ENCODE data around the gene OSBPL8. TPM values are rescaled to one million over a fixed set of nuclear protein-coding genes. Genes with fewer than 3 reads are reported as not detected.

Gene OSBPL8
- total RNA-seq, 1 experiment from 2014 or later, result 71.1 TPM

DNA sequence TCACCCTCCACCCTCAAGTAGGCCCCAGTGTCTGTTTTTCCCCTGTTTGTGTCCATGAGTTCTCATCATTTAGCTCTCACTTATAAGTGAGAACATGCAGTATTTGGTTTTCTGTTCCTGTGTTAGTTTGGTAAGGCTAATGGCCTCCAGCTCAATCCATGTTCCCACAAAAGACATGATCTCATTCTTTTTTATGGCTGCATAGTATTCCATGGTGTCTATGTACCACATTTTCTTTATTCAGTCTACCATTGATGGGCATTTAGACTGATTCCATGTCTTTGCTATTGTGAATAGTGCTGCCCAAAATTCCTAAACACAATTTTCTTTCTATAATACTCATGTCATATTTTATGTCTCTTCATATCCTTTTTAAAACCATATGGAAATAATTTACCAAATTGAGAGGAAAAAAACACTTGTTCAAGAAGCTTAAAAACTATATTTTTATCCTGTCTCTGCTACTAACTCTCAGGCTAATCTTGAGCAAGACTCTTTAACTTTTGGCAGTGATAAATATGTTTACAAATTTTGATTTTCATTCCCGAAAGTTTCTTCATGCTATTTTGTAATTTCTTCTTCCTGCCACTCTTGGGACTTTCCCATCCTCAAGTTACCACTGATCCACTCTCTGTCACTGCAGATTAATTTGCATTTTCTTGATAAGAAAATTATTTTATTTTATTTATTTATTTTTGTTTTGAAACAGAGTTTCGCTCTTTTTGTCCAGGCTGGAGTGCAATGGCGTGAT is 28.0 kb upstream of the OSBPL8 start:
- Mint-ChIP-seq H3K4me3 (ENCODE audit: unreplicated experiment) (no peak overlapping the region), H3K36me3 (ENCODE audit: insufficient read depth, unreplicated experiment) (no peaks in the 10 kb centered on the region), H3K27ac (ENCODE audit: low read depth, unreplicated experiment) (peak overlapping the region; percentile 79), H3K4me1 (ENCODE audit: insufficient read depth, unreplicated experiment) (peaks cover 36% of the 10 kb centered on the region), H3K27me3 (ENCODE audit: insufficient read depth, unreplicated experiment) (no peaks in the 10 kb centered on the region), H3K9me3 (ENCODE audit: unreplicated experiment) (no peaks in the 10 kb centered on the region)
- TF ChIP-seq, protein P1, sequence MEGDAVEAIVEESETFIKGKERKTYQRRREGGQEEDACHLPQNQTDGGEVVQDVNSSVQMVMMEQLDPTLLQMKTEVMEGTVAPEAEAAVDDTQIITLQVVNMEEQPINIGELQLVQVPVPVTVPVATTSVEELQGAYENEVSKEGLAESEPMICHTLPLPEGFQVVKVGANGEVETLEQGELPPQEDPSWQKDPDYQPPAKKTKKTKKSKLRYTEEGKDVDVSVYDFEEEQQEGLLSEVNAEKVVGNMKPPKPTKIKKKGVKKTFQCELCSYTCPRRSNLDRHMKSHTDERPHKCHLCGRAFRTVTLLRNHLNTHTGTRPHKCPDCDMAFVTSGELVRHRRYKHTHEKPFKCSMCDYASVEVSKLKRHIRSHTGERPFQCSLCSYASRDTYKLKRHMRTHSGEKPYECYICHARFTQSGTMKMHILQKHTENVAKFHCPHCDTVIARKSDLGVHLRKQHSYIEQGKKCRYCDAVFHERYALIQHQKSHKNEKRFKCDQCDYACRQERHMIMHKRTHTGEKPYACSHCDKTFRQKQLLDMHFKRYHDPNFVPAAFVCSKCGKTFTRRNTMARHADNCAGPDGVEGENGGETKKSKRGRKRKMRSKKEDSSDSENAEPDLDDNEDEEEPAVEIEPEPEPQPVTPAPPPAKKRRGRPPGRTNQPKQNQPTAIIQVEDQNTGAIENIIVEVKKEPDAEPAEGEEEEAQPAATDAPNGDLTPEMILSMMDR (IDR thresholded peaks at IDR 0.05; ENCODE audit: unreplicated experiment), result no peak
- BruUV-seq (replicated peaks), result no TSS peak
- POLR2A ChIA-PET, result interaction anchor here (0.7 to 5.1 kb wide), 12 partner anchors 11 to 555 kb away, joined by 3 to 62 read pairs (median 8); partner anchors contain the start of genes BBS10, OSBPL8 and PHLDA1
- CTCF ChIA-PET, result interaction anchor here (0.6 to 4.8 kb wide), 34 partner anchors 12 to 1061 kb away, joined by 3 to 60 read pairs (median 4); partner anchors contain the start of genes BBS10 and OSBPL8
- intact Hi-C loops (cut with micrococcal nuclease), result loop anchor here (1.0 to 10.0 kb wide), 3 partner anchors 133 to 1060 kb away; partner anchors contain the start of gene PHLDA1
- peak; percentile 58 for DNase-seq (ENCODE audit: unreplicated experiment)

DNA sequence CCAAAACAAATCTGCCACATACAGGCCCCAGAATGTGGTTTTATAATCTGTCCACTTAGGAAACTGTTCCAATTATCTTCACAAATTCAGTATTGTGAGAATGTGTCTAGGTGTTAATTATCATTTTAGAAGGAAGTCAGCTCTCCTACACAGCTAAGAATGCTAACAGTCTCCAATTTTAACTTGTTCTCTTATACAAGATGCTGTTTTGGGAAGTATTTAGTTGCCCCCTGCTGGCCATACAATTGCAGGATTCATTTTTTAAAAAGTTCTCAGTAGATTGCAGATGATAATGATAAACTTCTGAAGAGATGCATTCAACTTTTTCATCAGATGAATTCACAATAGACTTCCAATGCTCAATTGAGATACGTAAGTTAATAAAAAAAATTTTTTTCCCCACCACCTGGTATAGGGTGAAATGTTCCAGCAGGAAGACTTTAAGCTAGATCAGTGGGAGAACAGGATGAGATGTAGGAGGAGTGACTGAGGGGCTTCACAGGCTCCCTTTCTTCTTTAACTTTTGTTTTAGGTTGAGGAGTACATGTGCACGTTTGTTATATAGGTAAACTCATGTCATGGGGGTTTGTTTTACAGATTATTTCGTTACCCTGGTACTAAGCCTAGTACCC is 27.3 kb upstream of the OSBPL8 start:
- DNase-seq (ENCODE audit: unreplicated experiment), result peak; percentile 61
- intact Hi-C loops (cut with micrococcal nuclease), result loop anchor here (1.0 to 10.0 kb wide), 4 partner anchors 132 to 1060 kb away; partner anchors contain the start of genes BBS10 and PHLDA1
- H3K4me1 Mint-ChIP-seq (ENCODE audit: insufficient read depth, unreplicated experiment), result peaks cover 35% of the 10 kb centered on the region
- no peaks in the 10 kb centered on the region for H3K27me3 Mint-ChIP-seq (ENCODE audit: insufficient read depth, unreplicated experiment)
- BruUV-seq (replicated peaks), result no TSS peak
- TF ChIP-seq, protein P1 (IDR thresholded peaks at IDR 0.05; ENCODE audit: unreplicated experiment), result peak; percentile 65
- H3K27ac Mint-ChIP-seq (ENCODE audit: low read depth, unreplicated experiment), result peak overlapping the region; percentile 79
- POLR2A ChIA-PET, result interaction anchor here (0.7 to 5.1 kb wide), 13 partner anchors 11 to 1059 kb away, joined by 3 to 62 read pairs (median 4); partner anchors contain the start of genes BBS10, OSBPL8 and PHLDA1
- H3K4me3 Mint-ChIP-seq (ENCODE audit: unreplicated experiment), result no peak overlapping the region
- no peaks in the 10 kb centered on the region for H3K36me3 Mint-ChIP-seq (ENCODE audit: insufficient read depth, unreplicated experiment)
- no peaks in the 10 kb centered on the region for H3K9me3 Mint-ChIP-seq (ENCODE audit: unreplicated experiment)
- CTCF ChIA-PET, result interaction anchor here (0.6 to 4.8 kb wide), 35 partner anchors 13 to 1300 kb away, joined by 3 to 60 read pairs (median 4); partner anchors contain the start of genes BBS10 and OSBPL8

DNA sequence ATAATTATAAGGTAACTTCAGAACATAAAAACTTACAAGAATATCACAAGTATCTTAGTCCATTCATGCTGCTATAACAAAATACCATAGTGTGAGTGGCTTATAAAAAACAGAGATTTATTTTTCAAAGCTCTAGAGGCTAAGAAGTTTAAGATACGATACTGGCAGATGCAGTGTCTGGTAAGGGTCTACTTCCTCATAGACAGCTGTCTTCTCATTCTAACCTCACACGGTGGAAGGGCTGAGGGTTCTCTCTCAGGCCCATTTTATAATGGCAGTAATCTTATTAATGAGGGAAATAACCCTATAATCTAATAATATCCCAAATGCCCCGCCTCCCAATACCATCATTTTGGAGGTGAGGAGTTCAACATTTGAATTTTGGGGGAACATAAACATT is 23.7 kb upstream of the OSBPL8 start:
- Mint-ChIP-seq H3K4me3 (ENCODE audit: unreplicated experiment) (no peak overlapping the region), H3K27me3 (ENCODE audit: insufficient read depth, unreplicated experiment) (no peaks in the 10 kb centered on the region), H3K9me3 (ENCODE audit: unreplicated experiment) (no peaks in the 10 kb centered on the region), H3K4me1 (ENCODE audit: insufficient read depth, unreplicated experiment) (peaks cover 19% of the 10 kb centered on the region), H3K27ac (ENCODE audit: low read depth, unreplicated experiment) (peak overlapping the region; percentile 91), H3K36me3 (ENCODE audit: insufficient read depth, unreplicated experiment) (no peaks in the 10 kb centered on the region)
- ChIA-PET CTCF (interaction anchor here (1.1 kb wide), 1 partner anchor 13 kb away, joined by 3 read pairs; no protein-coding TSS in a partner anchor), POLR2A (interaction anchor here (1.3 kb wide), 1 partner anchor 552 kb away, joined by 3 read pairs; the partner anchor contains the start of gene PHLDA1)
- DNase-seq (ENCODE audit: unreplicated experiment), result no peak
- TF ChIP-seq, protein P1 (IDR thresholded peaks at IDR 0.05; ENCODE audit: unreplicated experiment), result no peak
- intact Hi-C loops (cut with micrococcal nuclease), result loop anchor here (10.0 kb wide), 1 partner anchor 548 kb away; the partner anchor contains the start of gene PHLDA1
- no TSS peak for BruUV-seq (replicated peaks)
